GM04504 (cell line): ENCODE measurements around the gene SUCLG2.
A peak's percentile ranks its signal among the peaks of the same experiment; 100 is the strongest.

ENCODE experiments used
- DNase-seq: peaks from one replicate; pipeline ENCODE4 v3.0.0-alpha.2; 2012; ENCODE audit warnings: low read depth

The SUCLG2 gene

DNA sequence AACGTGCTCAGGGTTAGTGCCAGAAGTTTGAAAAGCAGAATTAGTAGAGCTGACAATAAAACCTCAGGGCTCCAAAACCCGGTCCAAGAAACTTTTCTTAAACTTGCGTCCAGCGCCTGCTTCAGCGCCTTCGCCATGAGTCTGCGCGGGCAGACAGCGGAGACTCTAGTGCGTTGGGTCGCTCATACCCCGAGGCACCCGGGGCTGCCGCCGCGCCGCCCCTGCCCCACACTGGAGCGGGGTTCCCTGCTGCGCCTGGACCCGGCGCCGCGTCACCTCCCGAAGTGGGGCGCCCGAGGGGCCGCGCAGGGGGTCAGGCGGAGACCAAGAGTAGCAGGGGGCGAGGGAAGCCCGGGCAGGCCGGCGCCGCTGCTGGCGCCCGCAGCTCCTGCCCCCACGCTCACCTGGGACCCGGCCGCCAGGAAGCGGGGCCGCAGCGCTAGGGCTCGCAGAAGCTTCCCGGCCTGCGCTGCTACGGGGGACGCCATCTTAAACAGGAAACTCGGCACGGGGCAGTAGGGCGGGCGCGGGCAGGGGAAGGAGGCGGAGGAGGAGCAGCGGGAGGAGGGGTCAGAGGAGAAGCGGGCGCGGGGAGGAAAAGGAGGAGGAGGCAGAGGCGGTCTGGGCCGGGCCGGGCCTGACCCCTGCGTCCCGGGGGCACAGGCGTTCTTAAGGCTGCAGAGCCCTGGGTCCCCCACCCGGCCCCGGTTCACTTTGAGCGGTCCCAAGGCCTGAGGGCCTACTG, at the start of gene SUCLG2:
Gene SUCLG2, minus strand, starts transcription at position 514 of the 745 bp plus-strand sequence. Its CDS starts 26 bp downstream, at position 488.
- DNase-seq: peak; percentile 65

GRCh38 chr3:67700596-67700995, 46.2 kb upstream of the SUCLG2 start:
- DNase-seq: no peak

DNA sequence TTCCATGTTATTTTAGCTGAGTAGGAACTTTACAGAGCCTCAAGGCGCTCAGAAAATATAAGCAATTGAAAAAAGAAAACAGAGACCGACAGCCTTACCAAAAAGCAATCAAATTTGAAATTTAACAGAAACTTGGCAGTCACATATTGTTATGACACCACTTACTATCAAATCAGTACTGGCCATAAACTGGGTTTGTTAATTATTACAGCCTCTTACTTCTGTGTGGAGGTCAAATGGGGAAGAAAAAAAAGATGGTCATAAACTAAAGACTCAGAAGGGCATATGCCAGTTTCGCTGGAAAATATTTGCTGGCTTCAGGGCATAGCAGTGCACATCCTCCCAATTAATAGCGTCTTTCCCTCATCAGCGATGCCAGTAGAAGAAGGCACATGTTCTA, 45.5 kb upstream of the SUCLG2 start:
- DNase-seq: no peak

- no peak for DNase-seq
Observed at GRCh38 chr3:67692621-67693020, 38.2 kb upstream of the SUCLG2 start.

GRCh38 chr3:67691926-67692325, 37.5 kb upstream of the SUCLG2 start:
- no peak for DNase-seq

- DNase-seq: no peak
Observed at GRCh38 chr3:67691207-67691606, 36.8 kb upstream of the SUCLG2 start.

DNA sequence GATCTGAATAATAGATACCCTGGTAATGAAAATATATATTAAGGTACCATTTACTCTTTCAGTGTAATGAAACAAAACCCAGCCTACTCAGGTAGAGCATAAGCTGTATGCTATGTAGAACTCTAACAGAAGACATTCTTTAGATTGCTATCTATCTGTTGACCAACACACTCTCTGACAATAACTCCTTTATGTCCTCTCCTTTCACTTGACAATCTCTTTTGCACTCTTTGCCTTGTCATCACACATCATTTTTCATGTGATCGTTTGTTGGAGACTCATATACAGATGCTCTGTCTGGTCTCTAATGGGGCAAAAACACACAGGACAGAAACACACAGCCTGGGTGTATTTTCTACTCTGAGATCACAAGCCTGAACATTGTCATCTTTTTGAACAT, 35.4 kb upstream of the SUCLG2 start:
- no peak for DNase-seq

GRCh38 chr3:67688231-67688630, 33.8 kb upstream of the SUCLG2 start:
- no peak for DNase-seq

DNA sequence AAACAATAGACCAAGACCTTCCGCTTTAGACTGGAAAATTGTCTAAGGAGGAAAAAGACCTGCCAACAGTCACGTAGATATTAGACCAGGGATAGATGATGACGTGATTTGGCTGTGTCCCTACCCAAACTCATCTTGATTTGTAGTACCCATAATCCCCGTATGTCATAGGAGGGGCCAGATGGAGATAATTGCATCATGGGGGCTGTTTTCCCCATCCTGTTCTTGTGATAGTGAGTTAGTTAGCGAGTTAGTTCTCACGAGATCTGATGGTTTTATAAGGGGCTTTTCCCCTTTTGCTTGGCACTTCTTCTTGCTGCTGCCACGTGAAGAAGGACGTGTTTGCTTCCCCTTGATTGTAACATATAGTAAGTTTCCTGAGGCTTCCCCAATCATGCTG, 31.7 kb upstream of the SUCLG2 start:
- DNase-seq: no peak

DNA sequence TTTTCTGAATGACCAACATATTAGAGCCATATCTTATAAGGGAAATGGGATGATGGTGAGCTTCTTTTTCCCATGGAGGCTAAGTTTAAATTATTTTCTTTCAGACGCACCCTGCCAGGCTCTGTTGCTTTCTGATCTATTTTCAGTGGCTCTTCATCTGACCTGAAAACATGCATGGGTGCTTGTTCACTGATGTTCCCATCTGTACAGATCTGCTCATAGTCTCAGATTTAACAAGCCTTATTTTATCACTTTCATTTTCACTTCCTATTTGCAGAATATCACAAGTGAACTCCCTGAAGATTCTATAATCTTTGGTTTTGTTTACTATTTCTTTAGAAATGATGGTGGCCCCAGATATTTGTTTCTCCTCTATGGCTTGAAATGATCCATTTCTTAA, 31.1 kb upstream of the SUCLG2 start:
- no peak for DNase-seq

DNA sequence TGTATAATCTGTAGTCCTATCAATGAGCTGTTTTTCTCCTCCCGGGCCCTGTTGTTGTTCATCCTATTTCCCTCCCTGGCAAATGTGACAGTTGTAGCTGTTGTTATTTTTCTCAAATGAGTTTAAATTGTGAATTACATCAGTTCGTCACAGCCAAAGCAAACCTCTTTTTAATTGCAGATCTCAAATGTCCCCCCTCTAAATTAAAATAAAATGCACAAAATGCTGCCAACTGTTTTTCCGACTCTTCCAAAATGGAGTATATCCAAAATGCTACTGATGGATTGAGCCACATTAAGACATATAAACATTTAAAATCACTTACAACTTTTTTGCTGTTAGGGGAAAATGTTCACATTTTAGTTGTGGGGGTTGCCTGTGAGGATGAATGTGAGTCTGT, 29.8 kb upstream of the SUCLG2 start:
- DNase-seq: no peak

- no peak for DNase-seq
Observed at GRCh38 chr3:67683522-67683921, 29.1 kb upstream of the SUCLG2 start.

DNA sequence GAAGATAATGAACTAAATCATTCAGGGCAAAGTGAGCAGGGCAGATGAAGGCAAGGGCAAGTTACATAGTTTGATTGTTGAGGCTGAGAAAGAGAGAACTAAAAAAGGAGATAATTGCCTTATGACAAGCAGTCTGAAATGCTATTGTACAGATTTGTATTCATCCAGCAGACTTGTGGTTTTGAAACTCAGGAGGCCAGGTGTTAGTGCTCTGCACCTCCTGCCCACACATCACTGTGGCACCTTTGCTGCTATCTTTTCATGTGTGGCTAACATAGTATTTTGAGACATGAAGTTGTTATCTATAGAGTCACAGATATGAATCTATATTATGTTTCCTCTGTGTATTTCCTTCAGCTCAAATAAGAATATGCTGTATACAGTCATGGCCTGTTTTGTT, 24.3 kb upstream of the SUCLG2 start:
- DNase-seq: no peak

GRCh38 chr3:67674055-67674454, 19.6 kb upstream of the SUCLG2 start:
- no peak for DNase-seq

DNA sequence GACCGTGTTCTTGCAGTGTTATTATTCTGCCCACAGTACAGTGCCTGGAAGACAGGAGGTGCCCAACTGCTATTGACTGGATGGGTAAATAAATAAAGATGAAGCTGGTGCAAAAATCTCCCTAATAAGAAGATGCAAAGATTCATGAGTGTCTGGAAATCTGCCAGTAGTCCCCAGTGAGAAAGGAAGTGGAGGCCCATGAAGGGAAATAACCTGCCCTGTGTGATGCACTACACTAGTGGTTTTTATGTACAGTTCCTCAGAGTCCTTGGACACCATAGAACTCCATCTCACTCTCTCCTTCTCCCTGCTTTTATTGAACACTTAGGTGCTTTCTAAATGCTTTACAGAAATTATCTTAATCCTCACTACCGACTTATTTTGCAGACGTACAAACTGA, 8.3 kb upstream of the SUCLG2 start:
- no peak for DNase-seq

- no peak for DNase-seq
Observed at GRCh38 chr3:67661089-67661488, 6.7 kb upstream of the SUCLG2 start.

DNA sequence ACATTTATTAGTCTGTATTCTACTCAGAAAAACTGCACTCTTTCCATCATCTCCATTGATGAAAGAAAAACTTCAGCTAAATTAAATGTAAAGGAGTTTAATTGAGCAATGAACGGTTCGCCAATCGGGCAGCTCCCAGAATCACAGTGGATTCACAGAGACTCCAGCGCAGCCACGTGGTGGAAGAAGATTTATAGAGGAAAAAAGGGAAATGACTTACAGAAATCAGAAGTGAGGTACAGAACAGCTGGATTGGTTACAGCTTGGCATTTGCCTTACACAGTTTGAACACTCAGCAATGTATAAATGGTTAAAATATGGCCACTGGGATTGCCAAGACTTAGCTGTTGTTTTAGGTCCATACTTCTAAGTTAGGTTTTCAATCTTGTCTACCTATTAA, 2.8 kb upstream of the SUCLG2 start:
- no peak for DNase-seq

- DNase-seq: no peak
Observed at GRCh38 chr3:67656614-67657013, 2.2 kb upstream of the SUCLG2 start.

GRCh38 chr3:67655364-67656121, 1.1 kb upstream of the SUCLG2 start:
- no peak for DNase-seq

DNA sequence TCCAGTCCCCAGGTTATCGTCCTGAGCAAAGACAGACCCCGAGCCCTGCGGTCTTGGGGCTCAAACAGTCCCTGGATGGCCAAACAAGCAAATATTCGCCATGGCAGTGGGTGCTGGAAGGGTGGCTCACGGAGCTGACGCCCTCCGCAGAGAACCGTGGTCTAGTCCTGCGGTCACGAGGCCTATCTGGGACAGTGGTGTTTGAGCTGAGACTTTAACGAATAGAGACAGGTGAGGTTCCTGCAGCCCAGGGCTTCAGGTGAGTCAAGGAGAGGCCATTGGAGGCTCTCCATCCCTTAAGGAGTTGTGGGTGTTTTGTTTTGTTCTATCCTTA, 399 bp upstream of the SUCLG2 start:
- no peak for DNase-seq

DNA sequence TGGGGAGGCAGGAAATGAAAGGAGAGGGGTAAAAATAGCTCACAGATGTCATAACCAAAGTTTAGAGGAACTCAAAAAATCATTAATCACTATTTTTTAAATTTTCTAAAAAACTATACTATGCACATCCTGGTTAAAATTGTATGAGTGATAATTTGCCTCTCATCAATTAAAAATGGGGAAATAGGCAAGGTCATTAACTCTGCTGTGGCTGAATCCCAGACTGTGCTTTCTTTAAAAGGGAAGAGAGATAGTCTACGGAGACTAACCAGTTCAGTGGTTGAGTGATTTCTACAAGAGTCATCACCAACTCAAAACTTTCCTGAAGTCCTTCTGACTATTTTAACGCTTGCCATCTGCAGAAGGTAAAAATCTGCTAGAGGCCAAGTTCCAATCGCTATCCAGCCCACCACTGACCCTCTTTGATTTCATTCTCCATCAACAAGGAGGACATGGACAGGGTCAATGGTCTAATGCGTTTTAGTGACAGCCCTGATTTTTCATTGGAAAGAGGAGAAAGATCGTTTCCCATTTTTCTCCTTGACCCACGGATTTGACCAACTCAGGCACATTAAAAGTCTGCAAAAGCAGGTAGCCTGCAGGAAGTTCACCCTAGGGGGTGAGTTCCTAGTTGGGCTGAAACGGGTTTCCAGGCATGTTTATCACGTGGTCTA, 850 bp downstream of the SUCLG2 start:
- no peak for DNase-seq

GRCh38 chr3:67650084-67650483, 4.3 kb downstream of the SUCLG2 start:
- DNase-seq: no peak

DNA sequence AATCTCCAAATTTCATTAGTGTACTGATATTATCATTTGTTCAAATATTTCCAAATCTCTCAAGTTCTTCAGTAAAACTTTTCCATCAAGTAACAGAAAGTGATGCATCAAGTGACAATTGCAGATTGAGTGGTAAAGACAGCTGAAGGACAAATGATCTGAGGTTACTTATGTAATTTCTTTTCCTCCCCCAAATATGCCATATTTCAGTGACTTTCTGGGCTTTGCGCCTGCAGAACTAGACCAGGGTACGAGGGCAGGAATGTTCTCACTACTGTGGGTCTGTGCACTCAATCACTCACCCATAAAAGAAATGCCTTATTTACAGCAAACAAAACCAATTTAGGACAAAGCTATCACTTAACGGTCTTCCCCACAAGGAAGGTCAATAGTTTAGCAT, 4.7 kb downstream of the SUCLG2 start:
- no peak for DNase-seq
